HG02678 (cell line): ENCODE results near the gene PTCH2.
"Not testable (repeated sequence)": the region's sequence is repeated elsewhere in the genome, so short reads cannot be mapped to it uniquely, and the experiment has no call there.

ENCODE experiments used
- ATAC-seq: cut with Tn5 transposase; IDR thresholded peaks from one replicate; pipeline ENCODE4 v1.9.1; 2021; ENCODE audit warnings: mild to moderate bottlenecking, moderate library complexity; ENCODE audit not compliant: unreplicated experiment

PTCH2 gene

GRCh38 chr1:44820328-44821239, 22.5 kb downstream of the PTCH2 start:
- no peak for ATAC-seq

- ATAC-seq = peak; percentile 82
Measured at GRCh38 chr1:44819608-44820327, 23.3 kb downstream of the PTCH2 start.

DNA sequence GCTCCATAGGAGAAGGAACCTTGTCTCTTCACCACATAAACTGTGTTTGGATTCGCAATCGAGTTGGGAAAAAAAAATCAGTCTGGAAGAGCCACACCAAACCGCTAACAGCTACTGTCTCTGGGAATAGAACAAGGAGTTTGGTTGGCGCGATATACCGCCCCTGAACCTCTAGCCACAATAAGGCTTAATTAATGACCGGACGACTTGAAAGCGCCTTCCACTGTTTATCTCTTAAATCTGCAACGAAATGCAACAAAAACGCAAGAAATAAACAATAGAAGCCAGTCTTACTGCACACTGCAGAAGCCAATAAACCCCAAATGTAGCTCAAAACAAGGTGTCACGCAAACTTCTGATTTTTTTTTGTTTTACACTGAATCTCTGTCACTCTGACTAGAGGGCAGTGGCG, 23.9 kb downstream of the PTCH2 start:
- ATAC-seq = no peak

DNA sequence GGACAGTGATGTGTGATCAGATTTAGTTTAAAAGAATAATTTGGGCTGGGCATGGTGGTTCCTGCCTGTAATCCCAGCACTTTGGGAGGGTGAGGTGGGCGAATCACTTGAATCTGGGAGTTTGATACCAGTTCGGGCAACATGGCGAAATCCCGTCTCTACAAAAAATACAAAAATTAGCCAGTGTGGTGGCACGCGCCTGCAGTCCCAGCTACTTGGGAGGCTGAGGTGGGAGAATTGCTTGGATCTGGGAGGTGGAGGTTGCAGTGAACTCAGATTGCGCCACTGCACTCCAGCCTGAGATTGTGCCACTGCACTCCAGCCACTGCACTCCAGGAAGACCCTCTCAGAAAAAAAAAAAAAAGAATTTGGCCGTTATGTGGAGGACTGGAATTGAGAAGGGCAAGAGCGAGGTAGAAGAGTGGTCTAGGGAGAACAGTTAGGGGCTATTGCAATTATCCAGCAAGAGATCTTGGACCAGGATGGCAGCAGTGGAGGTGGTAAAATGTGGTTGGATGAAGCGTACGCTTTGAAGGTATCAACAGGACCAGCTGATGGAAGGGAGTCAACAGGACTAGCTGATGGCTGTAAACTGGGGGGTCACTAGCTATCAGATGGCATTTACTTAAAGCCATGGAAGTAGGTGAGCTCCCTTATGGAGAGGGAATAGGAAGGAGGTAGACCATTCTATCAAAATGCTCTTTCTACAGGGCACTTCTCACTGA, 25.1 kb downstream of the PTCH2 start:
- ATAC-seq = no peak

- ATAC-seq = no peak
Measured at GRCh38 chr1:44817307-44817706, 25.7 kb downstream of the PTCH2 start.

DNA sequence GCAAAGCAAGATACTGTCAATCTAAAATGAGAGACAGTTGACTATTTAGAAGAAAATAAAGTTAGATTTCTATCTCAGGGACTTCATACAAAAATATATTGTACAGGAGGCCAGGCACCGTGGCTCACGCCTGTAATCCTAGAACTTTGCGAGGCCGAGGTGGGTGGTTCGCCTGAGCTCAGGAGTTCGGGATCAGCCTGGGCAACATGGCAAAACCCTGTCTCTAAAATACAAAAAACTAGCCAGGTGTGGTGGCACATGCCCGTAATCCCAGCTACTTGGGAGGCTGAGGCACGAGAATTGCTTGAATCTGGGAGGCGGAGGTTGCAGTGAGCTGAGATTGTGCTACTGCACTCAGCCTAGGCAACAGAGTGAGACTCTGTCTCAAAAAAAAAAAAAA, 27.1 kb downstream of the PTCH2 start:
- ATAC-seq = not testable (repeated sequence)

GRCh38 chr1:44812822-44813543, 30.1 kb downstream of the PTCH2 start:
- no peak for ATAC-seq

GRCh38 chr1:44811234-44811633, 31.8 kb downstream of the PTCH2 start:
- no peak for ATAC-seq

DNA sequence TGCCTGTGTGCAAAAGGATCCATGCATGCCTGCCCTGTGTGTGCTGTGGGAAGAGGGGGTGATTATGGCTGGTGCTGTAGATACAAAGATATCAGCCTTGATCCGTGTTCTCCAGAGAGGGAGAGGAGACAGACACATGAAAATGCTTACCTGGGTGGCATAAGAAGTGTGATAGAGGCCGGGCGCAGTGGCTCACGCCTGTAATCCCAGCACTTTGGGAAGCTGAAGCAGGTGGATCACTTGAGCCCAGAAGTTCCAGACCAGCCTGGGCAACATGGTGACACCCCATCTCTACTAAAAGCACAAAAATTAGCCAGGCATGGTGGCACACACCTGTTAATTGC, 32.3 kb downstream of the PTCH2 start:
- ATAC-seq = not testable (repeated sequence)

GRCh38 chr1:44810101-44810761, 32.8 kb downstream of the PTCH2 start:
- ATAC-seq = no peak

- ATAC-seq = peak; percentile 49
Measured at GRCh38 chr1:44808938-44809917, 33.8 kb downstream of the PTCH2 start.

GRCh38 chr1:44808063-44808937, 34.8 kb downstream of the PTCH2 start, which contains the start of gene BTBD19:
Gene BTBD19 (plus strand): TSS chr1:44808523. CDS start chr1:44808821, 298 bp downstream.
- peak; percentile 34 for ATAC-seq

GRCh38 chr1:44807364-44808062, 35.5 kb downstream of the PTCH2 start:
- peak; percentile 32 for ATAC-seq

DNA sequence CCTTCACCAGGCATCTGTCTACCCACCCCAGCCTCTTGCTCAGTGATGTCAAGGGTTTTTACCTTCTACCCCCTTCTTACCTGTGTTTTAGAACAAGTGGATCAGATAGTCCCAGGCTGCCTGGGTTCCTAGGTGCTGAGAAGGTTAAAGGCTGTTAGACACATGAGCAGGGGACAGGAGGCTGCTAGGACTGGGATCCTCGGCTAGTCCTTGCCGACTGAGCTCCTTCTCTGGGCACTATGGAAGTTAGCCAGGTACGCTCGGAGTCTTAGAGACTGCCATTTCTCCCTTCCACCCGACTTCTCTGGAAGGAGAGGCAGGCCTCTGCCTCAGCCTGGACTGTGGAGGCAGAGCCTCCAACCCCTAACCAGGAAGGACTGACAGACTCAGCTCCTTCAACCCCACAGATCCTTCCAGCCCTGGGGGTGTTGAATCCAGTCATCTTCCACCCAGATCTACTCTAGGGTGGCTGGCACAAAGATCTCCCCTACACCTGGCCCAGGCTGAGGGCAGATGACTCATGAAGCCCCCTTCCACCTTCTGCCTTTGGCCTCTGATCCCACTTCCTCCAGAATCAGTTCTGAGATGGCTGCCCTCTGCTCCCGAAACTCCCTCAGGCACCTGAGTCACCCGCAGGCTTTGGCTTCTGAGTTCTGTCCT, 36.2 kb downstream of the PTCH2 start, which contains the start of gene DYNLT4:
Gene DYNLT4 (minus strand): TSS at position 648 of the 660 bp plus-strand sequence. CDS start 683 bp downstream, outside the sequence.
- ATAC-seq = no peak

DNA sequence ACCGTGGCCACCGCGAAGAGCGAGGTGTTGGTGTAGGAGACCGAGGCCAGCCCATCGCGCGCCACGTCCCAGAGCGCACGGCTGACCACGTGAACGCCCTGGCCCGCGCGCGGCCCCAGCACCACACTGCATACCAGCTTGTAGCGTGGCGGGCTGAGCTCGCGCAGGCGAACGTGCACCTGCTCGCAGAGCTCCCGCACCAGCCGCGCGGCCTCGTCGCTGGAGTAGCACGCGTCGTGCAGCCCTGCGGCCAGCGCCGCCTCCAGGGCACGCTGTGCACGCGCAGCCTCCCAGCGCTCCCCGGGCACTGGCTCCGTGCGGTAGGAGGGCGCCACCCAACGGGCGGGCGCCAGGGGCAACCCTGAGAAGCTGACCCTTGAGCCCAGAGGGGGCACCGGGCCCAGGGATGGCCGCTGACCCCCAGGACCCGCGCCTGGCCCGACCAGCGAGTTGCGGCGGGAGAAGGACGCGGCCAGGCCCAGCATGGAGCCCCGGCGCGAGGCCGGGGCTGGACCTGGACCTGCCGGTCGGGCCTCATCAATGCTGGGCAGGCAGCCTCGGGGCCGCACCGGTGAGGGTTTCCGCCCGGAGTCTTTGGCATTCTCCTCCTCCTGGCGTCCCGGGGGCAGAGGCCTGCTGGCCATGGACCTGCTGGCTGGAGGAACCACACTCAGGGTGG, 36.9 kb downstream of the PTCH2 start:
- no peak for ATAC-seq
